ENCODE data around the gene LIN7C. TPM values are rescaled to one million over a fixed set of nuclear protein-coding genes. Genes with fewer than 3 reads are reported as not detected.

Gene LIN7C
- polyA plus RNA-seq, 1 donor (not counting 4 experiments of a cell fraction or from before 2014, with no cell fraction given) = 23.0 TPM

DNA sequence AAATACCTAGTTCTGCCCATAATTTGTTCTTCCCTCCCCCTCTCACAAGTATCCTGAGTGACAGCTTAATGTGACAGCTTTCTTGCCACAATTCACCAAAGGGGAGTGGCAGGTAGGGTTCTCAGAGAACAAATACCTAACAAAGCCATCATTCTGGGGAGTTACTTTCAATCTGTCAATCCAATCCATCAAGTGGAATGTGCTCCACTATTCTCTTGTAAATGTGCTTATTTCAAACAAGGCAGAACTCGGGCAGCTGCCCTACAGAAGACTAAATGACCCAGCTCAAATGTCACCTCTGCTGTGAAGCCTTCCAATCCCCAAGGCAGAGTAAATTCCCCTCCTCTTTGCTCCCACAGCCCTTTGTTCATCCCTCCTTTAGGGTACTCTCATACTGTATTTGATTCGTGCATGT, 61.8 kb downstream of the LIN7C start:
- Histone ChIP-seq H3K79me2 (ENCODE audit: control insufficient read depth, insufficient read depth, low read length) (peaks cover 77% of the 10 kb centered on the region), H2AFZ (ENCODE audit: control insufficient read depth, low read length) (no peak overlapping the region), H3K36me3 (ENCODE audit: control insufficient read depth in 2 of 2, extremely low read depth in 1 of 2, insufficient read depth in 2 of 2, low read length in 2 of 2) (no peaks in the 10 kb centered on the region), H3K9me1 (ENCODE audit: control insufficient read depth, extremely low read depth, insufficient read depth, low read length) (no peaks in the 10 kb centered on the region), H4K20me1 (ENCODE audit: control insufficient read depth, extremely low read depth, insufficient read depth, low read length) (no peaks in the 10 kb centered on the region), H3K9me3 (ENCODE audit: control insufficient read depth, low read depth, low read length) (no peaks in the 10 kb centered on the region), H3K9ac (ENCODE audit: control insufficient read depth, extremely low read depth, insufficient read depth, low read length) (no peak overlapping the region), H3K4me2 (ENCODE audit: control insufficient read depth, extremely low read depth, insufficient read depth, low read depth, low read length) (peak overlapping the region; percentile 20), H3K4me1 (ENCODE audit: control insufficient read depth, extremely low read depth, insufficient read depth, low read length) (peaks cover 25% of the 10 kb centered on the region), H3K27ac (ENCODE audit: control insufficient read depth, insufficient read depth, low read length) (no peak overlapping the region), H3K27me3 (ENCODE audit: control insufficient read depth, extremely low read depth, insufficient read depth, low read length) (no peaks in the 10 kb centered on the region), H3K4me3 (ENCODE audit: control insufficient read depth in 2 of 3, extremely low read depth in 1 of 3, insufficient read depth in 2 of 3, low read depth in 1 of 3, low read length in 3 of 3) (no peak overlapping the region)
- FAIRE-seq = no peak
- DNase-seq (ENCODE audit: low read depth, low spot score) = no peak
- no peak for TF ChIP-seq EZH2 (IDR thresholded peaks at IDR 0.05; ENCODE audit: low read length)
- TF ChIP-seq, protein P1, sequence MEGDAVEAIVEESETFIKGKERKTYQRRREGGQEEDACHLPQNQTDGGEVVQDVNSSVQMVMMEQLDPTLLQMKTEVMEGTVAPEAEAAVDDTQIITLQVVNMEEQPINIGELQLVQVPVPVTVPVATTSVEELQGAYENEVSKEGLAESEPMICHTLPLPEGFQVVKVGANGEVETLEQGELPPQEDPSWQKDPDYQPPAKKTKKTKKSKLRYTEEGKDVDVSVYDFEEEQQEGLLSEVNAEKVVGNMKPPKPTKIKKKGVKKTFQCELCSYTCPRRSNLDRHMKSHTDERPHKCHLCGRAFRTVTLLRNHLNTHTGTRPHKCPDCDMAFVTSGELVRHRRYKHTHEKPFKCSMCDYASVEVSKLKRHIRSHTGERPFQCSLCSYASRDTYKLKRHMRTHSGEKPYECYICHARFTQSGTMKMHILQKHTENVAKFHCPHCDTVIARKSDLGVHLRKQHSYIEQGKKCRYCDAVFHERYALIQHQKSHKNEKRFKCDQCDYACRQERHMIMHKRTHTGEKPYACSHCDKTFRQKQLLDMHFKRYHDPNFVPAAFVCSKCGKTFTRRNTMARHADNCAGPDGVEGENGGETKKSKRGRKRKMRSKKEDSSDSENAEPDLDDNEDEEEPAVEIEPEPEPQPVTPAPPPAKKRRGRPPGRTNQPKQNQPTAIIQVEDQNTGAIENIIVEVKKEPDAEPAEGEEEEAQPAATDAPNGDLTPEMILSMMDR (optimal IDR thresholded peaks at IDR 0.05 in 1 of 3, IDR thresholded peaks at IDR 0.05 in 1 of 3, conservative IDR thresholded peaks at IDR 0.05 in 1 of 3; ENCODE audit: extremely low read depth in 1 of 3, insufficient read depth in 2 of 3, low read length in 3 of 3) = no peak
- dilution Hi-C loops (cut with MboI; ENCODE audit: extremely low pct_ligation_motif_present, low sequenced_read_pairs) = no loop called here

Small RNAs within 50 kb of the gene (small RNA-seq; reads per million reads assigned to genes)
- gene AC100771.1 (ENCODE audit: insufficient read length in 3 of 3, low read depth in 3 of 3, low replicate concordance in 1 of 3) (0 reads per million in 3 experiments), gene MIR8087 (ENCODE audit: insufficient read length in 3 of 3, low read depth in 3 of 3, low replicate concordance in 1 of 3) (0 reads per million in 3 experiments), gene RNA5SP339 (ENCODE audit: insufficient read length in 3 of 3, low read depth in 3 of 3, low replicate concordance in 1 of 3) (0 reads per million in 3 experiments)

Other genes with a start within 250 kb of the LIN7C start
- gene CCDC34, start 143.6 kb downstream of the LIN7C start, polyA plus RNA-seq = 1.6 to 4.2 TPM (median 3.1 TPM) in 3 replicates
- gene LGR4, start 34.0 kb downstream of the LIN7C start, polyA plus RNA-seq = 24.3 to 49.7 TPM (median 35.1 TPM) in 3 replicates
- gene BDNF, start 193.7 kb upstream of the LIN7C start, polyA plus RNA-seq = 0.14 to 0.49 TPM (median 0.35 TPM) in 3 replicates

Measured in keratinocyte (primary cell).